ENCODE measurements around the gene CIB1.

DNA sequence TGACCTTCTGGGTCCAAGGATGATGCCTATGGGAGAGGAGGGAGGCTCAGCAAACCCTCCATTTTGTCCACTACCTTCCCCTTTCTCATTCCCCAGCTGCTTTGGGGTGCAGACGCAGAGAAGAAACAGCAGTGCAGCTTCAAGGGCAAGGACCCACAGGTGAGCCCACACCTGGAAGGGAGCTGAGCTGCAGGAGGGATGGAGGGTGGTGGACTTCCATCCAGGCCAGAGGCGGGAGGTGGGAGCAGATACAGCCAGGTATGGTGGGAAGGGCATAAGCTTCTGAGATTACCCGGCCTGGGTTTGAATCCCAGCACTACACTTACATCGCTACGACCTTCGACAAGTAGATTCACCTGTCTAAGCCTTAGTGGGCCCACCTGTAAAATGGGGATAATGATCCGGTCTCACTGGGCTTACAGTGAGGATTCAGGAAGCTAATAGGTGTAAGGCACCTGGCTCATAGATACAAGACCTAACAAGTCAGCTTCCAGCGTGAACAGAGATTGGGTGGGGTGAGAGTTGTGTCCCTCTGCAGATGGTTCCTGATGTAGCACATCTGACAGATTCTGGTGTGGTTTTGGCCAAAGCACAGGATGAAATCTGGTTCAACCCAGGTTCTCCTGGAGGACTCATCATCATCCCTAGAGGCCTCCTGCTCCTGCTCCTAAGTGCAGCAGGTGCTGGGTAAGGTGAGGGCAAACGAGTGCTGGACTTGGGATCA is 15.9 kb downstream of the CIB1 start:
- TF ChIP-seq POLR2A (IDR thresholded peaks at IDR 0.05; ENCODE audit: low read depth, low read length) (no peak), TAF1 (IDR thresholded peaks at IDR 0.05; ENCODE audit: low read depth, low read length) (no peak), SPI1 (IDR thresholded peaks at IDR 0.05; ENCODE audit: low read depth, low read length) (no peak)

All from GM12891 (cell line).